H1 (cell line): Measurements from ENCODE around the gene TIMM21. TPM values are rescaled to one million over a fixed set of nuclear protein-coding genes. Genes with fewer than 3 reads are reported as not detected.

Experiments
- BCL11A ChIP-seq, 2 experiments: IDR thresholded peaks; one replicate each; pipeline ENCODE4 v1.6.1; 2011; ENCODE audit warnings: low read depth in 2 of 2, low read length in 2 of 2, mild to moderate bottlenecking in 2 of 2
- RBBP5 ChIP-seq: IDR thresholded peaks from 2 replicates; pipeline ENCODE4 v1.7.1; 2012; ENCODE audit warnings: low read depth, mild to moderate bottlenecking, inconsistent platforms, low read length, moderate library complexity, borderline replicate concordance
- polyA plus RNA-seq, 7 experiments: library from polyadenylated mRNA; depleted of rRNA in 3 of 7; stranded (reverse) in 5 of 7; unstranded in 2 of 7; fragments of >200 nt in 5 of 7; fragments of 200-250 nt in 2 of 7; gene quantifications; 1 replicate in 5 of 7; 2 replicates in 1 of 7; 4 replicates in 1 of 7; pipeline versions ENCODE4 v1.2.1 to v1.2.3, GENCODE V29; 2011 to 2013; ENCODE audit warnings: missing spikeins in 2 of 7, mixed read lengths in 2 of 7
- total RNA-seq: library from RNA; stranded (reverse); fragmentation: NEBNext Ultra II Directional; extraction: Animal tissue kit (Norgen Biotek cat#: 25700); gene quantifications from 2 replicates; pipeline ENCODE4 v1.2.1, GENCODE V29; 2021

Gene TIMM21
- total and polyA plus RNA-seq, 2 of the 8 experiments (the other 6 are each of a cell fraction or from before 2014, with no cell fraction given), result 27.9 to 43.8 TPM

DNA sequence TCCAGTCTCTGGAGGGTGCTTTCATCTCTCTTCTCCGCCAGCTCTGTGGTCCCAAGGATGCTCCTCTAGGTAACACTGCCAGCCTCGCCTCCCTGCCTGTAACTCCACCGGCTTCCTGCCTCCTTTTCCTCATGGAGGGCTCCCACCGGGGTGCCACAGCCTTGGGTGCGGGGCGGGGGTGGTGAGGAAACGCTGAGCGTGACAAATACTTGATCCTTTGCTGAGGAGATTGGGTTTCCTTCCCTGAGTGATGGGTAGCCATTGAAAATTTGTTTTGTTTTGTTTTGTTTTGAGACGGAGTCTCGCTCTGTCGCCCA, 25.1 kb downstream of the TIMM21 start (continued):
- TF ChIP-seq BCL11A (IDR thresholded peaks at IDR 0.05; ENCODE audit: low read depth in 2 of 2, low read length in 2 of 2) (no peak), RBBP5 (no peak)
